Measurements from ENCODE around the gene SYCP2L. TPM values are rescaled to one million over a fixed set of nuclear protein-coding genes. Genes with fewer than 3 reads are reported as not detected.

Gene SYCP2L
- polyA plus RNA-seq, 1 donor from 2014 or later: 9.4 TPM

- H3K9me3 ChIP-seq (ENCODE audit: low read length): no peaks in the 10 kb centered on the region
- no peaks in the 10 kb centered on the region for H4K20me1 ChIP-seq (ENCODE audit: insufficient read depth)
- no peak overlapping the region for H3K9ac ChIP-seq (ENCODE audit: low read length)
- peak overlapping the region; percentile 91 for H3K4me3 ChIP-seq (ENCODE audit: low read length)
- no peak overlapping the region for H3K4me2 ChIP-seq (ENCODE audit: low read length)
- no peak overlapping the region for H2AFZ ChIP-seq (ENCODE audit: low read depth, low read length)
- H3F3A ChIP-seq (ENCODE audit: insufficient read depth, low read length, poor library complexity, severe bottlenecking): no peaks in the 10 kb centered on the region
- no peaks in the 10 kb centered on the region for H3K79me2 ChIP-seq (replicated peaks; ENCODE audit: insufficient read depth, low read length)
- no peaks in the 10 kb centered on the region for H3K36me3 ChIP-seq (ENCODE audit: insufficient read depth, low read length)
- TF ChIP-seq TAF1 (IDR thresholded peaks at IDR 0.05; ENCODE audit: low read depth) (no peak), RAD21 (conservative IDR thresholded peaks at IDR 0.05) (no peak), POLR2AphosphoS5 (IDR thresholded peaks at IDR 0.05) (no peak), EP300 (conservative IDR thresholded peaks at IDR 0.05; ENCODE audit: poor library complexity, severe bottlenecking) (no peak)
- TF ChIP-seq, protein P1, sequence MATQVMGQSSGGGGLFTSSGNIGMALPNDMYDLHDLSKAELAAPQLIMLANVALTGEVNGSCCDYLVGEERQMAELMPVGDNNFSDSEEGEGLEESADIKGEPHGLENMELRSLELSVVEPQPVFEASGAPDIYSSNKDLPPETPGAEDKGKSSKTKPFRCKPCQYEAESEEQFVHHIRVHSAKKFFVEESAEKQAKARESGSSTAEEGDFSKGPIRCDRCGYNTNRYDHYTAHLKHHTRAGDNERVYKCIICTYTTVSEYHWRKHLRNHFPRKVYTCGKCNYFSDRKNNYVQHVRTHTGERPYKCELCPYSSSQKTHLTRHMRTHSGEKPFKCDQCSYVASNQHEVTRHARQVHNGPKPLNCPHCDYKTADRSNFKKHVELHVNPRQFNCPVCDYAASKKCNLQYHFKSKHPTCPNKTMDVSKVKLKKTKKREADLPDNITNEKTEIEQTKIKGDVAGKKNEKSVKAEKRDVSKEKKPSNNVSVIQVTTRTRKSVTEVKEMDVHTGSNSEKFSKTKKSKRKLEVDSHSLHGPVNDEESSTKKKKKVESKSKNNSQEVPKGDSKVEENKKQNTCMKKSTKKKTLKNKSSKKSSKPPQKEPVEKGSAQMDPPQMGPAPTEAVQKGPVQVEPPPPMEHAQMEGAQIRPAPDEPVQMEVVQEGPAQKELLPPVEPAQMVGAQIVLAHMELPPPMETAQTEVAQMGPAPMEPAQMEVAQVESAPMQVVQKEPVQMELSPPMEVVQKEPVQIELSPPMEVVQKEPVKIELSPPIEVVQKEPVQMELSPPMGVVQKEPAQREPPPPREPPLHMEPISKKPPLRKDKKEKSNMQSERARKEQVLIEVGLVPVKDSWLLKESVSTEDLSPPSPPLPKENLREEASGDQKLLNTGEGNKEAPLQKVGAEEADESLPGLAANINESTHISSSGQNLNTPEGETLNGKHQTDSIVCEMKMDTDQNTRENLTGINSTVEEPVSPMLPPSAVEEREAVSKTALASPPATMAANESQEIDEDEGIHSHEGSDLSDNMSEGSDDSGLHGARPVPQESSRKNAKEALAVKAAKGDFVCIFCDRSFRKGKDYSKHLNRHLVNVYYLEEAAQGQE (IDR thresholded peaks at IDR 0.05; ENCODE audit: borderline replicate concordance): no peak
- peaks cover 27% of the 10 kb centered on the region for H3K27me3 ChIP-seq (ENCODE audit: insufficient read depth, low read depth, low read length)
- no peak overlapping the region for H3K27ac ChIP-seq (ENCODE audit: low read length)
- H3K9me2 ChIP-seq (ENCODE audit: insufficient read depth, low read length): no peaks in the 10 kb centered on the region
Measured at GRCh38 chr6:10838794-10839333, 48.0 kb upstream of the SYCP2L start.

DNA sequence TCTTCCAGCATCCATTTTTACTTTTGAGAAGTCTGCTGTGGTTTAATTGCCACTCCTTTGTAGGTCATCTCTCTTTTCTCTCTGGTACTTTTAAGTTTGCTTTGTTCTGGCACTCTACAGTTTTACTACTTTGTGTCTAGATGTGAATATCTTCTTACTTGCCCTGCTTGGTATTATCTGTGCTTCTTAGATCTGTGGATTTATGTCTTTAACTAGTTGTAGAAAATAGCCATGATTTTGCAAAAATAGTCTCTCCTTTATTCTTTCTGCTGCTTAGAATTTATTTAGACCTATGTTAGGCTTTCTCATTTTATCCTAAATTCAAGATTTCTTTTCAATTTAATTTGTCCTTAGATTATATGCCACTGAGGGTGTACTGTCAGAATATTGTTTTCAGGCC lies 43.3 kb upstream of the SYCP2L start:
- Histone ChIP-seq H3K4me2 (ENCODE audit: low read length) (no peak overlapping the region), H3K27me3 (ENCODE audit: insufficient read depth, low read depth, low read length) (no peaks in the 10 kb centered on the region), H3K36me3 (ENCODE audit: insufficient read depth, low read length) (no peaks in the 10 kb centered on the region), H3K9ac (ENCODE audit: low read length) (no peak overlapping the region), H3K27ac (ENCODE audit: low read length) (no peak overlapping the region), H2AFZ (ENCODE audit: low read depth, low read length) (no peak overlapping the region), H3K9me2 (ENCODE audit: insufficient read depth, low read length) (no peaks in the 10 kb centered on the region), H4K20me1 (ENCODE audit: insufficient read depth) (no peaks in the 10 kb centered on the region), H3K4me3 (ENCODE audit: low read length) (no peak overlapping the region), H3K9me3 (ENCODE audit: low read length) (no peaks in the 10 kb centered on the region), H3K79me2 (replicated peaks; ENCODE audit: insufficient read depth, low read length) (no peaks in the 10 kb centered on the region), H3F3A (ENCODE audit: insufficient read depth, low read length, poor library complexity, severe bottlenecking) (no peaks in the 10 kb centered on the region)
- TF ChIP-seq RAD21 (conservative IDR thresholded peaks at IDR 0.05): no peak
- TF ChIP-seq SMC3 (conservative IDR thresholded peaks at IDR 0.05; ENCODE audit: poor library complexity): no peak
- TF ChIP-seq EZH2 (IDR thresholded peaks at IDR 0.05; ENCODE audit: borderline replicate concordance, insufficient read depth, low read length, poor library complexity, severe bottlenecking): no peak
- no peak for TF ChIP-seq MXI1 (conservative IDR thresholded peaks at IDR 0.05; ENCODE audit: poor library complexity, severe bottlenecking)
- no peak for TF ChIP-seq POLR2AphosphoS5 (IDR thresholded peaks at IDR 0.05)
- TF ChIP-seq EP300 (conservative IDR thresholded peaks at IDR 0.05; ENCODE audit: poor library complexity, severe bottlenecking): no peak
- TF ChIP-seq, protein P1 (IDR thresholded peaks at IDR 0.05; ENCODE audit: borderline replicate concordance): no peak
- no peak for TF ChIP-seq CTCF (IDR thresholded peaks at IDR 0.05; ENCODE audit: poor library complexity, severe bottlenecking)
- no peak for TF ChIP-seq TAF1 (IDR thresholded peaks at IDR 0.05; ENCODE audit: low read depth)
